Upper lobe of left lung (tissue), 6 donors: ENCODE measurements around the gene YWHAB. TPM values are rescaled to one million over a fixed set of nuclear protein-coding genes. Genes with fewer than 3 reads are reported as not detected.

ENCODE experiments used
- ATAC-seq, 2 donors: fragments of 200-7000 bp; cut with Tn5 transposase; one replicate each; pipeline ENCODE4 v1.9.1; 2022; ENCODE audit warnings: mild to moderate bottlenecking in 2 of 2, moderate library complexity in 2 of 2; ENCODE audit not compliant: low FRiP score in 2 of 2
- DNase-seq, 2 donors: peaks; one replicate each; pipeline ENCODE4 v3.0.0-alpha.2; 2019 to 2020
- H3K27ac ChIP-seq, 4 donors: fragments of 200-600 bp; sonication (generic); one replicate each; pipeline ENCODE4 v1.5.1; 2016 to 2019
- H3K27me3 ChIP-seq, 4 donors: fragments of 200-600 bp; sonication (generic); one replicate each; pipeline ENCODE4 v1.5.1; 2017 to 2019
- H3K36me3 ChIP-seq, 4 donors: fragments of 200-600 bp; sonication (generic); one replicate each; pipeline ENCODE4 v1.5.1; 2016 to 2019
- H3K4me1 ChIP-seq, 4 donors: fragments of 200-600 bp; sonication (generic); one replicate each; pipeline ENCODE4 v1.5.1; 2018 to 2019
- H3K4me3 ChIP-seq, 4 donors: fragments of 200-600 bp; sonication (generic); one replicate each; pipeline ENCODE4 v1.5.1; 2017 to 2019; ENCODE audit warnings: mild to moderate bottlenecking in 2 of 4, moderate library complexity in 1 of 4
- H3K9me3 ChIP-seq, 4 donors: fragments of 200-600 bp; sonication (generic); one replicate each; pipeline ENCODE4 v1.5.1; 2018 to 2019
- CTCF ChIP-seq, 6 experiments: fragments of 450-650 bp in 4 of 6; fragments of 200-600 bp in 2 of 6; sonication (generic) in 2 of 6; IDR thresholded peaks; one replicate each; pipeline ENCODE4 v1.5.1; 2016 to 2019; ENCODE audit warnings: antibody characterized with exemption in 6 of 6
- EP300 ChIP-seq, 4 donors: sonication (generic); formaldehyde crosslinking; IDR thresholded peaks; one replicate each; pipeline ENCODE4 v1.5.1; 2017; ENCODE audit warnings: antibody characterized with exemption in 4 of 4, control low read depth in 2 of 4
- POLR2A ChIP-seq, 4 donors: fragments of 450-650 bp; IDR thresholded peaks; one replicate each; pipeline ENCODE4 v1.5.1; 2016 to 2017; ENCODE audit warnings: antibody characterized with exemption in 4 of 4, mild to moderate bottlenecking in 2 of 4
- POLR2AphosphoS5 ChIP-seq, 2 donors: sonication (generic); formaldehyde crosslinking; IDR thresholded peaks; one replicate each; pipeline ENCODE4 v1.5.1; 2017; ENCODE audit warnings: antibody characterized with exemption in 2 of 2
- WGBS, 2 donors: methylation state at CpG; one replicate each; pipeline ENCODE4 v1.1.5; 2017 to 2018; 5-methylcytosine and 5-hydroxymethylcytosine counted together
- total RNA-seq, 6 donors: library from RNA; depleted of rRNA in 4 of 6; stranded (reverse); fragments of >200 nt in 4 of 6; gene quantifications; one replicate each; pipeline versions ENCODE4 v1.1.0 to v1.2.1, GENCODE V29; 2016 to 2021
- donor health status: DM: no; HTN: no; CAD: no; lungs with moderate emphysema.
- donor health status: DM: no; HTN: yes; CAD: no; lungs with severe emphysema.

The YWHAB gene
- total RNA-seq, 6 donors from 2014 or later: 61.0 to 201 (median 123) TPM

- H3K4me3 ChIP-seq: no peak overlapping the region
- no peaks in the 10 kb centered on the region for H3K9me3 ChIP-seq
- no peak for TF ChIP-seq POLR2A (IDR thresholded peaks at IDR 0.05)
- TF ChIP-seq CTCF (IDR thresholded peaks at IDR 0.05): no peak
- TF ChIP-seq EP300 (IDR thresholded peaks at IDR 0.05): no peak
- no peak for TF ChIP-seq POLR2AphosphoS5 (IDR thresholded peaks at IDR 0.05)
- peaks cover 0 to 16% (median 9%) of the 10 kb centered on the region in 4 donors for H3K36me3 ChIP-seq
- 96 to 100% methylated on average over 3 of the region's 3 CpGs for WGBS, 2 donors
- H3K27me3 ChIP-seq: no peaks in the 10 kb centered on the region
- no peaks in the 10 kb centered on the region for H3K4me1 ChIP-seq
- ATAC-seq (no peak), DNase-seq (no peak)
- H3K27ac ChIP-seq: no peak overlapping the region
Observed at GRCh38 chr20:44918342-44918741, 32.8 kb downstream of the YWHAB start.

DNA sequence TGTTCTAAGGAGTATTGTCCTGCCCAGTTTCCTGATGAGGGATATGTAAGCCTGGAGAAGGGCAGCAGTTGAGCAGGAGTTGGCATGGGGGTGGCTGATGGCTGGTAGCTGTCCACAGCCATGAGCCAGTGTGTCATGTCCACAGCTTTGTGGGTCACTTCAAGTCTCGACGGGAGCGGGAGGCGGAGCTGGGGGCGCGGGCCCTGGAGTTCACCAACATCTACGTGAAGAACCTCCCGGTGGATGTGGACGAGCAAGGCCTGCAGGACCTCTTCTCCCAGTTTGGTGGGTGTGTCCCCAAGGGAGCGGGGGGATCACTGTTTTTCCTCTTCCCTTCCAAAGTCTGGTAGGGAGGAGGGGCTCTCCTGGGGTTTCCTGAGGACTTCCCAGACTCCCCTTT is 33.3 kb downstream of the YWHAB start:
- 90 to 93% methylated on average over 6 to 10 of the region's 10 CpGs for whole genome bisulfite sequencing, 2 donors
- TF ChIP-seq CTCF (IDR thresholded peaks at IDR 0.05): no peak
- TF ChIP-seq POLR2A (IDR thresholded peaks at IDR 0.05): no peak
- ATAC-seq: no peak

GRCh38 chr20:44921447-44921846 is 35.9 kb downstream of the YWHAB start:
- Histone ChIP-seq H3K27me3 (no peaks in the 10 kb centered on the region), H3K9me3 (no peaks in the 10 kb centered on the region), H3K36me3 (peaks cover 0 to 26% (median 14%) of the 10 kb centered on the region in 4 donors), H3K4me3 (no peak overlapping the region), H3K4me1 (no peaks in the 10 kb centered on the region), H3K27ac (no peak overlapping the region)
- peak in 1 of 2 donors; percentile 72 for DNase-seq
- no peak for ATAC-seq
- TF ChIP-seq POLR2A (IDR thresholded peaks at IDR 0.05) (no peak), CTCF (IDR thresholded peaks at IDR 0.05) (no peak), EP300 (IDR thresholded peaks at IDR 0.05) (no peak), POLR2AphosphoS5 (IDR thresholded peaks at IDR 0.05) (no peak)
- WGBS, 2 donors: 93 to 98% methylated on average over 12 to 14 of the region's 14 CpGs

More for the DNA sequence above, 33.3 kb downstream of the YWHAB start:
- H3K4me1 ChIP-seq: no peaks in the 10 kb centered on the region
- H3K4me3 ChIP-seq: no peak overlapping the region
- peak in 1 of 2 donors; percentile 72 for DNase-seq
- peaks cover 0 to 20% (median 9%) of the 10 kb centered on the region in 4 donors for H3K36me3 ChIP-seq
- H3K9me3 ChIP-seq: no peaks in the 10 kb centered on the region
- H3K27ac ChIP-seq: no peak overlapping the region
- no peaks in the 10 kb centered on the region for H3K27me3 ChIP-seq

- H3K27ac ChIP-seq: no peak overlapping the region
- H3K4me3 ChIP-seq: no peak overlapping the region
- WGBS, 2 donors: 90% methylated on average over 4 of the region's 4 CpGs
- DNase-seq (no peak), ATAC-seq (no peak)
- H3K27me3 ChIP-seq: no peaks in the 10 kb centered on the region
- no peaks in the 10 kb centered on the region for H3K9me3 ChIP-seq
- H3K36me3 ChIP-seq: peaks cover 0 to 26% (median 14%) of the 10 kb centered on the region in 4 donors
- TF ChIP-seq EP300 (IDR thresholded peaks at IDR 0.05) (no peak), POLR2A (IDR thresholded peaks at IDR 0.05) (no peak), CTCF (IDR thresholded peaks at IDR 0.05) (no peak), POLR2AphosphoS5 (IDR thresholded peaks at IDR 0.05) (no peak)
- no peaks in the 10 kb centered on the region for H3K4me1 ChIP-seq
Observed at GRCh38 chr20:44924541-44924940, 39.0 kb downstream of the YWHAB start.

DNA sequence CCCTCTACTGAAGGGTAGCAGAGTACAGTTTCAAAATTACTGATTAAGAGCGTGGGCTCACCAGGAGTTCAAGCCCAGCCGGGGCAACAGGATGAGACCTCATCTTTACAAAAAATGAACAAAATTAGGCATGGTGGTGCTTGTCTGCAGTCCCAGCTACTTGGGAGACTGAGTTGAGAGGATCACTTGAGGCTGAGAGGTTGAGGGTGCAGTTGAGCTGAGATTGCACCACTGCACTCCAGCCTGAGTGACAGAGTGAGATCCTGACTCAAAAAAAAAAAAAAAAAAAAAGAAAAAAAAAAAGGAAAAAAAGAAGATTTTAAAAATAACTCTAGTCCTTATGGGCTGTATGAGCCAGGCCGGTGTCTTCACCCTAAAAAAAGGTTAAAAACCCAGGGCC is 43.1 kb downstream of the YWHAB start:
- no peak overlapping the region for H3K4me3 ChIP-seq
- no peaks in the 10 kb centered on the region for H3K9me3 ChIP-seq
- ATAC-seq: no peak
- H3K27me3 ChIP-seq: no peaks in the 10 kb centered on the region
- DNase-seq: peak in 1 of 2 donors; percentile 63
- TF ChIP-seq EP300 (IDR thresholded peaks at IDR 0.05): no peak
- no peak for TF ChIP-seq CTCF (IDR thresholded peaks at IDR 0.05)
- TF ChIP-seq POLR2AphosphoS5 (IDR thresholded peaks at IDR 0.05): no peak
- no peak for TF ChIP-seq POLR2A (IDR thresholded peaks at IDR 0.05)
- H3K4me1 ChIP-seq: no peaks in the 10 kb centered on the region
- no peak overlapping the region for H3K27ac ChIP-seq
- WGBS, 2 donors: 52 to 78% methylated on average over 3 of the region's 3 CpGs
- H3K36me3 ChIP-seq: peaks cover 0 to 27% (median 10%) of the 10 kb centered on the region in 4 donors
